Left lung (tissue), 10 donors: ENCODE measurements around the gene FARP2. TPM values are rescaled to one million over a fixed set of nuclear protein-coding genes. Genes with fewer than 3 reads are reported as not detected.

Source experiments
- ATAC-seq: fragments of 200-7000 bp; cut with Tn5 transposase; one replicate; pipeline ENCODE4 v1.9.1; 2020; ENCODE audit warnings: moderate library complexity
- DNase-seq, 4 donors: peaks; one replicate each; pipeline ENCODE4 v3.0.0-alpha.2; 2013 to 2020
- H3K27ac ChIP-seq, 2 donors: fragments of 200-600 bp; sonication (generic) in 1 of 2; one replicate each; pipeline versions ENCODE4 v1.5.0 to v1.8.0; 2020 to 2021
- H3K27me3 ChIP-seq, 2 donors: fragments of 200-600 bp; sonication (generic) in 1 of 2; one replicate each; pipeline versions ENCODE4 v1.5.0 to v1.8.0; 2020 to 2021
- H3K36me3 ChIP-seq, 2 donors: fragments of 200-600 bp; sonication (generic) in 1 of 2; one replicate each; pipeline versions ENCODE4 v1.5.0 to v1.8.0; 2020 to 2021
- H3K4me1 ChIP-seq, 2 donors: fragments of 200-600 bp; one replicate each; pipeline ENCODE4 v1.8.0; 2021
- H3K4me3 ChIP-seq, 2 donors: fragments of 200-600 bp; sonication (generic) in 1 of 2; one replicate each; pipeline versions ENCODE4 v1.5.0 to v1.8.0; 2020 to 2021; ENCODE audit warnings: mild to moderate bottlenecking in 1 of 2
- H3K9me3 ChIP-seq, 2 donors: fragments of 200-600 bp; sonication (generic) in 1 of 2; one replicate each; pipeline versions ENCODE4 v1.5.0 to v1.8.0; 2020 to 2021
- intact Hi-C, 2 donors: fragments of 100-400 bp; cut with DNase I; formaldehyde crosslinking; loops; one replicate each; pipeline versions ENCODE4 v1.11.2 to v1.14.2; 2022
- polyA plus RNA-seq, 6 donors: library from polyadenylated mRNA; unstranded; fragments of 120-200 nt; gene quantifications; one replicate each; pipeline ENCODE4 v1.2.1, GENCODE V29; 2013; ENCODE audit not compliant: insufficient read length in 6 of 6
- total RNA-seq, 2 donors: library from RNA; stranded (reverse); fragmentation: NEBNext Ultra II Directional; extraction: Animal tissue kit (Norgen Biotek cat#: 25700); gene quantifications; one replicate each; pipeline ENCODE4 v1.2.1, GENCODE V29; 2021
- TF ChIP-seq, protein P1 (sequence below), 2 donors: fragments of 200-600 bp; sonication (generic) in 1 of 2; IDR thresholded peaks; one replicate each; pipeline versions ENCODE4 v1.5.0 to v1.8.0; 2021; ENCODE audit warnings: antibody characterized with exemption in 2 of 2
- donor health status: DM: no; HTN: yes; CAD: no.
- donor health status: DM: no; HTN: no; CAD: no.

Gene FARP2
- total and polyA plus RNA-seq, 8 donors: 32.2 to 54.8 (median 49.9) TPM

DNA sequence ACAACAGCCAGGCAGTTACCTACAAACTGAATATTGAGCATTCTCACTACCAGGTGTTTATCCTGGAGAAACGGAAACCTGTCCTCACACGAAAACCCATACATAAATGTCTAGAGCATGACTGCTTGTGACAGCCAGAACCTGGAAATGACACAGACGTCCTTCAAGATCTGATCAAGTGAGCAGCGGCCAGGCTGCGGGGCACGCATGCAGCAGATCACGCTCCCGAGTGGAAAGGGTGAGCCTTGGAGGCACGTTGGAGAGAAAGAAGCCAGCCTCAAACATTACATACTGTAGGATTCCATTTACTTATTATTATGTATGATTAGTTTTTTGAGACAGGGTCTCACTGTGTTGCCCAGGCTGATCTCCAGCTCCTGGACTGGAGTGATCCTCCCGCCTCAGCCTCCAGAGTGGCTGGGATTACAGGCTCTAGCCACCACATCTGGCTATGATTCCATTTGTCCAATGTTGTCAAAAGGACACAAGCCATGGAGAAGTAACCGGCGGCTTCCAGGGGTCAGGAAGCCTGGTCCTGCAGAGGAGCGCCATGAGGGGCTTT is 175.2 kb downstream of the FARP2 start:
- TF ChIP-seq, protein P1, sequence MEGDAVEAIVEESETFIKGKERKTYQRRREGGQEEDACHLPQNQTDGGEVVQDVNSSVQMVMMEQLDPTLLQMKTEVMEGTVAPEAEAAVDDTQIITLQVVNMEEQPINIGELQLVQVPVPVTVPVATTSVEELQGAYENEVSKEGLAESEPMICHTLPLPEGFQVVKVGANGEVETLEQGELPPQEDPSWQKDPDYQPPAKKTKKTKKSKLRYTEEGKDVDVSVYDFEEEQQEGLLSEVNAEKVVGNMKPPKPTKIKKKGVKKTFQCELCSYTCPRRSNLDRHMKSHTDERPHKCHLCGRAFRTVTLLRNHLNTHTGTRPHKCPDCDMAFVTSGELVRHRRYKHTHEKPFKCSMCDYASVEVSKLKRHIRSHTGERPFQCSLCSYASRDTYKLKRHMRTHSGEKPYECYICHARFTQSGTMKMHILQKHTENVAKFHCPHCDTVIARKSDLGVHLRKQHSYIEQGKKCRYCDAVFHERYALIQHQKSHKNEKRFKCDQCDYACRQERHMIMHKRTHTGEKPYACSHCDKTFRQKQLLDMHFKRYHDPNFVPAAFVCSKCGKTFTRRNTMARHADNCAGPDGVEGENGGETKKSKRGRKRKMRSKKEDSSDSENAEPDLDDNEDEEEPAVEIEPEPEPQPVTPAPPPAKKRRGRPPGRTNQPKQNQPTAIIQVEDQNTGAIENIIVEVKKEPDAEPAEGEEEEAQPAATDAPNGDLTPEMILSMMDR (IDR thresholded peaks at IDR 0.05): no peak
- DNase-seq (no peak), ATAC-seq (no peak)
- no peaks in the 10 kb centered on the region for H3K4me1 ChIP-seq
- intact Hi-C loops: no loop called here
- H3K27me3 ChIP-seq: no peaks in the 10 kb centered on the region
- peaks cover 0 to 3% of the 10 kb centered on the region in 2 donors for H3K9me3 ChIP-seq
- H3K4me3 ChIP-seq: no peak overlapping the region
- H3K36me3 ChIP-seq: no peaks in the 10 kb centered on the region
- no peak overlapping the region for H3K27ac ChIP-seq

DNA sequence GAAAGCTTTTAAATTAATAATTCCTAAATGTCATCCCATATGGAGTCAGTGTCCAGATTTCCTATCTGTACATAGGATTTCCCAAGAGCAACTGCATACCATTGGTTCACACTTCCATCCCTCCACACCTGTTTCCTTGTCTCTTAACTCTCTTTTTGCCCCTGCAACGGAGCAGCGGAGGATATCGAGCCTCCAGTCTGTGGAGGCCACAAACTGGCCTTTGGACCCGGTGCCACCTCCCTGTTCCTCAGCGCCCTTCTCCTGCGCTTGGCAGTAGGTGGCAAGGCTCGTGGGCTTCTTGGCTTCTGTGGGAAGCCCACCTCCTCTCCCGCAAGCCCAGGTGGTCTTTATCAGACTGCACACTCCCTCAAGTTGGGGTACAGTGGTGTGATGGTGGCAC is 176.1 kb downstream of the FARP2 start:
- Histone ChIP-seq H3K4me3 (no peak overlapping the region), H3K9me3 (no peaks in the 10 kb centered on the region), H3K27ac (no peak overlapping the region), H3K27me3 (no peaks in the 10 kb centered on the region), H3K4me1 (no peaks in the 10 kb centered on the region), H3K36me3 (no peaks in the 10 kb centered on the region)
- intact Hi-C loops: no loop called here
- TF ChIP-seq, protein P1 (IDR thresholded peaks at IDR 0.05): no peak
- no peak for DNase-seq
- no peak for ATAC-seq

DNA sequence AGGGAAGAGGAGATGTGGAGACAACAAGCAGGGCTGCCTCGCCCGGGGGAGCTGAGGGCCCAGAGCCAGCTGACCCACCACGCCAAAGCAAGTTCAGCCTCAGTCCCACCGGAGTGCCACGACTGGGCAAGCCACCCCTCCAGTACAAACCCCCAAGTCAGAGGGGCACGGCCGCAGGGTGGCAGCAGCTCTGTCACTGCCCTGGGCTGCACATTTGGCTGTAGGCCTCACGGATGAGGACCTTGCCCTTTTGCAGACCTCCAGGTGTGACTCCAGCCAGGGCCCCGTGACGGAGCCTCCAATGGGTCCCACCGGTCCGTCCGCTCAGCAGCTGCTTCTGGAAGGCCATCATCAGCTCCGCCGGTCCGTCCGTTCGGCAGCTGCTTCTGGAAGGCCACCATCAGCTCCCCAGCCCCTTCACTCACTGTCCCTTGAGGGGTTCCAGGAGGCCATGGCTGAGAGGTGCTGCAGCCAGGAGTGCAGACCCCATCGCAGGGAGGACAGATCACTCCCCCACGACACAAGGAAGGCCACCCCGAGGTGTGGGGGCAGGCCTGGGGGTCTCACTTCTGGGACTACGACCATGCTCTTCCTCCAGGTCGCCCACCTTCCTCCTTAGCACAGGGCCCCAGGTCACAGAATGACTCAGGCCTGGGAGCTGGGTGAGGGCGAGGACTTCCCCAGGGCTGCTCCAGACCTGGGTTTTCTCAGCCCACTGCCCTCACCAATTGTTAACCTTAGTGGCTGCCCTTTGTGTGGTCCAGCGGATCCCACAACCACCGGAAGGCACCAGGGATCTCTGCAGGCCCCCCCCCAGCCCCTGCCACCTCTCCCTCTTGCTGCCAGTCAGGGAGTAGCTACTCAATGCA is 176.9 kb downstream of the FARP2 start:
- Histone ChIP-seq H3K4me3 (no peak overlapping the region), H3K9me3 (no peaks in the 10 kb centered on the region), H3K27me3 (no peaks in the 10 kb centered on the region), H3K36me3 (no peaks in the 10 kb centered on the region), H3K4me1 (no peaks in the 10 kb centered on the region), H3K27ac (no peak overlapping the region)
- ATAC-seq (no peak), DNase-seq (no peak)
- intact Hi-C loops: no loop called here
- TF ChIP-seq, protein P1 (IDR thresholded peaks at IDR 0.05): no peak

DNA sequence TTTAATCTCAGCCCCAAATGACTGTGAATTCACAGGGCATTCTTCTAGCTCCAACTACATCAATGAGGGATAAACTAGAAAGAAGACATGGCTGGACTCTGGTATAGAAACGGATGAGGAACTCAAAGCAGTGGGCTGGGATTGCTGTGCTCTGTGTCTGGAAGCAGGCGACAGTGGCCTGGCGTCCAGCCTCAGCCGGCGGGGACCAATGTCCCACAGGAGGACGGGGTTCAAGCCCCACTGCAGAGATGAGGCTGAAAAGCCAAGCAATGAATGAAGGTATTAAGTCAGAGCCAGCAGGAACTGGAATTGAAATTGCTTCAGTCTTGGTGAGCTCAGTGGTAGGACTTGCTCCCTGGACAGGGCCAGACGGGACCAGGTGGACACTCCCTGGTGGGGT is 178.2 kb downstream of the FARP2 start:
- intact Hi-C loops: no loop called here
- H3K4me1 ChIP-seq: no peaks in the 10 kb centered on the region
- H3K27me3 ChIP-seq: peaks cover 0 to 7% of the 10 kb centered on the region in 2 donors
- H3K27ac ChIP-seq: no peak overlapping the region
- no peak overlapping the region for H3K4me3 ChIP-seq
- TF ChIP-seq, protein P1 (IDR thresholded peaks at IDR 0.05): no peak
- H3K36me3 ChIP-seq: no peaks in the 10 kb centered on the region
- no peaks in the 10 kb centered on the region for H3K9me3 ChIP-seq
- DNase-seq: no peak
- no peak for ATAC-seq

DNA sequence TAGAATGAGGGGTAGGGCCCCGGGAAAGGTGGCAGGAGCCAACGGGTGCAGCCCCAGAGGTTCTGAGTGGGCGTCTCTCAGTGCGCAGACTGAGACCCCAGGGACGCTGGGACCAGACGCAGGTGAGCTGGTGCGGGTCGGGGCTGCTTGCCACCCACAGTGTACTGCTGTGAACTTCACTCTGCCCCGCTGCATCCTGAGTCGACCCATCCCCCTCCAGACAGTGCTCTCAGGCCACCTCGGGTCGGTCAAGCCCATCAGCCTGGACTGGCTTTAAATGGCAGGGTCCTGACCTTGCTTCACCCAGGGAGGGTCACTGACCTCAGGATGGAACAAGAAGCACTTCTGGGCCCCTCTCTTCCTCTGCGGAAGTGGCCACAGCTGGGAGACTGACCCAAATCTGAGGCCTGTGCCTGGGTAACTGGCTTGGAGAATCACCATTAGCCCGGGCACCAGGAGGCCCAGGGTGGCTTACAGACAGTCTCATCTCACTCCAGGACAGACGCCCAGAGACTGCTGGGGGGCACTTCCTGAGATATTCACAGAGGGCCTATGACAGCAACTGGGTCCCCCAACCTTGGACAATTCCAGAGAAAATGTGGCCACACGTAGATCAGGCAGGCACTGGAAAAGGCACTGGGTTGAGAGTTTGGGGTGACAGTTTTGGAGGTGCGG is 178.8 kb downstream of the FARP2 start:
- intact Hi-C loops: no loop called here
- DNase-seq (no peak), ATAC-seq (no peak)
- Histone ChIP-seq H3K27ac (no peak overlapping the region), H3K4me1 (no peaks in the 10 kb centered on the region), H3K27me3 (peaks cover 0 to 13% of the 10 kb centered on the region in 2 donors), H3K36me3 (no peaks in the 10 kb centered on the region), H3K9me3 (no peaks in the 10 kb centered on the region), H3K4me3 (no peak overlapping the region)
- TF ChIP-seq, protein P1 (IDR thresholded peaks at IDR 0.05): no peak
